NCI-H1105 treated with DMSO at 0.1 percent for 48 hours (cell line): ENCODE results near the gene SRSF7.

ENCODE experiments used
- DNase-seq: peaks from one replicate; lab custom pipeline; 2025; lab: John Stamatoyannopoulos, UW

SRSF7 gene

GRCh38 chr2:38701542-38701941 lies 49.6 kb downstream of the SRSF7 start:
- no peak for DNase-seq

GRCh38 chr2:38700881-38701458 lies 50.2 kb downstream of the SRSF7 start:
- DNase-seq = no peak

GRCh38 chr2:38700113-38700785 lies 50.9 kb downstream of the SRSF7 start:
- DNase-seq = no peak

- DNase-seq = no peak
These were observed 52.6 kb downstream of the SRSF7 start for GRCh38 chr2:38698467-38699003.

- no peak for DNase-seq
These were observed 53.9 kb downstream of the SRSF7 start for GRCh38 chr2:38697116-38697840.
